SK-N-SH (cell line): Measurements from ENCODE around the gene FBF1.

Experiments used
- EZH2phosphoT487 ChIP-seq: fragments of 200-600 bp; sonication (generic); IDR thresholded peaks from 2 replicates; pipeline ENCODE4 v1.6.1; 2017; ENCODE audit warnings: low read depth, mixed run types, mild to moderate bottlenecking, antibody characterized with exemption, moderate library complexity, borderline replicate concordance
- JUND ChIP-seq: IDR thresholded peaks from 2 replicates; pipeline ENCODE4 v1.4.0; 2012
- POLR2AphosphoS5 ChIP-seq: IDR thresholded peaks from 2 replicates; pipeline ENCODE4 v1.6.1; 2012; ENCODE audit warnings: low read depth, low read length
- TEAD4 ChIP-seq: IDR thresholded peaks from 2 replicates; pipeline ENCODE4 v1.4.0; 2012; ENCODE audit warnings: mild to moderate bottlenecking, borderline replicate concordance; ENCODE audit not compliant: insufficient read depth
- YY1 ChIP-seq: IDR thresholded peaks from 2 replicates; pipeline ENCODE4 v1.4.0; 2012; ENCODE audit warnings: low read depth, mild to moderate bottlenecking
- TF ChIP-seq, protein P1 (sequence below): fragments of 200-600 bp; sonication (generic); IDR thresholded peaks from 2 replicates; pipeline ENCODE4 v1.6.1; 2017; ENCODE audit warnings: antibody characterized with exemption, mild to moderate bottlenecking, moderate library complexity
- TF ChIP-seq, protein P2 (sequence below): IDR thresholded peaks from 2 replicates; pipeline ENCODE4 v1.4.0; 2012; ENCODE audit warnings: low read depth
- TF ChIP-seq, protein P3 (sequence below): IDR thresholded peaks from 2 replicates; pipeline ENCODE4 v1.4.0; 2012; ENCODE audit warnings: low read depth, borderline replicate concordance

DNA sequence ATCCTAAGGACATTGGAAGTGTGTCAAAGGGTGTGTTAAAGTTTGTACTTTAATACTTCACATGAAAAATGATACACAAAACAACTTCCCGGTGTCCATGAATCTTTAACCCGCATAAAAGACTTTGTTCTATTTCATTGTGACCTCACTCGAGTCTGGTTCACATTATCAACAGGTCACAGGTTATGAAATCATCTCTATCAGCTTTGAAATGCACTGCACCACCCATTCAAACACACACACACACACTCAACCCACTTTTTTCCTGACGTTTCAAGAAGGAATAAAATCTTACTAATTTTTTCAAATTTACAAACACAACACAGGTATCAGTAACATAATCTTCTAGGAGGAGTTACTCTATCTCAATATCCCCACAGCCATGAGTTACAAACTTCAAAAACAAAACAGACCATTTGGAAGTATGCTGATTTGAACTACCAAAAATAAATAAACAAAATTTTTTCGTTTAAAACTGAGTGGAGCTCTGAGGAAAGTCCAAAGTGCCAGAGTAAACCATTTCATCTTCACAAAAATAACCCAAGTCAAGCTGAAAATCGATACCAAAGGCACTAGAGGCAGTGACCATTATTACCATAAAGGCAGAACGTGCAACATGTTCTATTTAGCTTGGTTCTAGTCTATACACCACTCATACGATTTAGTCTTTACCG, 35.5 kb upstream of the FBF1 start:
- TF ChIP-seq, protein P1, sequence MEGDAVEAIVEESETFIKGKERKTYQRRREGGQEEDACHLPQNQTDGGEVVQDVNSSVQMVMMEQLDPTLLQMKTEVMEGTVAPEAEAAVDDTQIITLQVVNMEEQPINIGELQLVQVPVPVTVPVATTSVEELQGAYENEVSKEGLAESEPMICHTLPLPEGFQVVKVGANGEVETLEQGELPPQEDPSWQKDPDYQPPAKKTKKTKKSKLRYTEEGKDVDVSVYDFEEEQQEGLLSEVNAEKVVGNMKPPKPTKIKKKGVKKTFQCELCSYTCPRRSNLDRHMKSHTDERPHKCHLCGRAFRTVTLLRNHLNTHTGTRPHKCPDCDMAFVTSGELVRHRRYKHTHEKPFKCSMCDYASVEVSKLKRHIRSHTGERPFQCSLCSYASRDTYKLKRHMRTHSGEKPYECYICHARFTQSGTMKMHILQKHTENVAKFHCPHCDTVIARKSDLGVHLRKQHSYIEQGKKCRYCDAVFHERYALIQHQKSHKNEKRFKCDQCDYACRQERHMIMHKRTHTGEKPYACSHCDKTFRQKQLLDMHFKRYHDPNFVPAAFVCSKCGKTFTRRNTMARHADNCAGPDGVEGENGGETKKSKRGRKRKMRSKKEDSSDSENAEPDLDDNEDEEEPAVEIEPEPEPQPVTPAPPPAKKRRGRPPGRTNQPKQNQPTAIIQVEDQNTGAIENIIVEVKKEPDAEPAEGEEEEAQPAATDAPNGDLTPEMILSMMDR = no peak
- TF ChIP-seq, protein P2, sequence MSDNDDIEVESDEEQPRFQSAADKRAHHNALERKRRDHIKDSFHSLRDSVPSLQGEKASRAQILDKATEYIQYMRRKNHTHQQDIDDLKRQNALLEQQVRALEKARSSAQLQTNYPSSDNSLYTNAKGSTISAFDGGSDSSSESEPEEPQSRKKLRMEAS = no peak
- TF ChIP-seq YY1 (no peak), JUND (no peak), EZH2phosphoT487 (no peak), TEAD4 (no peak), POLR2AphosphoS5 (no peak)
- TF ChIP-seq, protein P3, sequence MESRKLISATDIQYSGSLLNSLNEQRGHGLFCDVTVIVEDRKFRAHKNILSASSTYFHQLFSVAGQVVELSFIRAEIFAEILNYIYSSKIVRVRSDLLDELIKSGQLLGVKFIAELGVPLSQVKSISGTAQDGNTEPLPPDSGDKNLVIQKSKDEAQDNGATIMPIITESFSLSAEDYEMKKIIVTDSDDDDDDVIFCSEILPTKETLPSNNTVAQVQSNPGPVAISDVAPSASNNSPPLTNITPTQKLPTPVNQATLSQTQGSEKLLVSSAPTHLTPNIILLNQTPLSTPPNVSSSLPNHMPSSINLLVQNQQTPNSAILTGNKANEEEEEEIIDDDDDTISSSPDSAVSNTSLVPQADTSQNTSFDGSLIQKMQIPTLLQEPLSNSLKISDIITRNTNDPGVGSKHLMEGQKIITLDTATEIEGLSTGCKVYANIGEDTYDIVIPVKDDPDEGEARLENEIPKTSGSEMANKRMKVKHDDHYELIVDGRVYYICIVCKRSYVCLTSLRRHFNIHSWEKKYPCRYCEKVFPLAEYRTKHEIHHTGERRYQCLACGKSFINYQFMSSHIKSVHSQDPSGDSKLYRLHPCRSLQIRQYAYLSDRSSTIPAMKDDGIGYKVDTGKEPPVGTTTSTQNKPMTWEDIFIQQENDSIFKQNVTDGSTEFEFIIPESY = no peak
